Measurements from ENCODE around the gene CD37.
"Not testable (repeated sequence)": the region's sequence is repeated elsewhere in the genome, so short reads cannot be mapped to it uniquely, and the experiment has no call there.

CD37 gene

GRCh38 chr19:49318296-49318695 is 16.9 kb upstream of the CD37 start:
- H3K36me3 Mint-ChIP-seq, result peaks cover 13% of the 10 kb centered on the region
- peaks cover 7% of the 10 kb centered on the region for H3K4me1 Mint-ChIP-seq
- H3K27ac Mint-ChIP-seq, result no peak overlapping the region
- DNase-seq (ENCODE audit: low spot score in 2 of 2) (no peak), ATAC-seq (no peak)
- H3K4me3 Mint-ChIP-seq, result no peak overlapping the region
- peaks cover 2% of the 10 kb centered on the region for H3K9me3 Mint-ChIP-seq

- ATAC-seq (no peak), DNase-seq (ENCODE audit: low spot score in 2 of 2) (peak in 1 of 2 donors; percentile 38)
- no peak within 1 kb of the TSS for H3K4me3 Mint-ChIP-seq
- H3K4me1 Mint-ChIP-seq, result peaks cover 28% of the 10 kb centered on the region
- no peaks in the 10 kb centered on the region for H3K9me3 Mint-ChIP-seq
- no peak within 1 kb of the TSS for H3K27ac Mint-ChIP-seq
- peaks cover 12% of the 10 kb centered on the region for H3K36me3 Mint-ChIP-seq
These were observed 10.2 kb upstream of the CD37 start, which contains the start of gene SLC6A16 for GRCh38 chr19:49324801-49325576. Gene SLC6A16 (minus strand): TSS chr19:49325191. CDS start chr19:49311347, 13,844 bp downstream.

DNA sequence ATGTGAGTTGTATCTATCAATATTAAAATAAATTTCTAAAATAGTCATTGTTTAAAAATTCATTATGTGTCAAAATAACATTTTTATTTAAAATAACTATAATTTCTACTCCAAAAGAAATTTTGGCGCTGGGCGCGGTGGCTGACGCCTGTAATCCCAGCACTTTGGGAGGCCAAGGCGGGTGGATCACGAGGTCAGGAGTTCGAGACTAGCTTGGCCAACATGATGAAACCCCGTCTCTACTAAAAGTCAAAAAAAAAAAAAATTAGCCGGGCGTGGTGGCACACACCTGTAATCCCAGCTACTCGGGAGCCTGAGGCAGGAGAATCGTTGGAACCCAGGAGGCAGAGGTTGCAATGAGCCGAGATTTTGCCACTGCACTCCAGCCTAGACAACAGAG is 9.4 kb upstream of the CD37 start:
- peak in 1 of 2 donors; percentile 22 for DNase-seq (ENCODE audit: low spot score in 2 of 2)
- peaks cover 35% of the 10 kb centered on the region for H3K4me1 Mint-ChIP-seq
- ATAC-seq, H3K27ac Mint-ChIP-seq, H3K4me3 Mint-ChIP-seq, H3K9me3 Mint-ChIP-seq: not testable (repeated sequence)
- H3K36me3 Mint-ChIP-seq, result peaks cover 15% of the 10 kb centered on the region

DNA sequence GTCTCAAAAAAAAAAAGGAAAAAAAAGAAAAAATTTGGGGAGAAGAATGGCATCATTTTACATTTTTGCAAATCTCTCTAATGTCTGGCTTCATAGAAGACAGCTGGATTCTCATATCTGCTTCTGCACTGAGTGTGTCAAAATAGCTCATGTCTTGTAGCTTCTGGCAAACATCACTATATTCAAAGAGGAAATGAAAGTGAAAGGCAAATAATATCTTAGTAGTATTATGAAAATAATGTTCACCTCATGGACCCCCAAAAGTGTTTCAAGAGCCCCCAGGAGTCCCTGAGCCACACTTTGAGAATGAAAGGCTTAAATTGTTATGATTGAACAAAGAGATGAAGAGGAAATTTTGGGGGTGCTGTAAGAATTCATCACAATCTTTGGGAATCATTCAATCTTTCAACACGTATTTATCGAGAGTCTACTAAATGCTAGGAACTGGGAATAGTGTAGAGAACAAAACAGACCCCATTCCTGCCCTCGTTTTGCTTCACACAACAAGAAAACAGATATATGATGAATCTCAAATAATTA is 9.0 kb upstream of the CD37 start:
- Mint-ChIP-seq H3K4me1 (peaks cover 35% of the 10 kb centered on the region), H3K27ac (no peak overlapping the region), H3K9me3 (no peaks in the 10 kb centered on the region), H3K4me3 (no peak overlapping the region), H3K36me3 (peaks cover 15% of the 10 kb centered on the region)
- no peak for ATAC-seq
- DNase-seq (ENCODE audit: low spot score in 2 of 2), result peak in 1 of 2 donors; percentile 2

- peaks cover 53% of the 10 kb centered on the region for H3K4me1 Mint-ChIP-seq
- no peaks in the 10 kb centered on the region for H3K9me3 Mint-ChIP-seq
- peak overlapping the region; percentile 74 for H3K27ac Mint-ChIP-seq
- H3K4me3 Mint-ChIP-seq, result no peak overlapping the region
- no peak for DNase-seq (ENCODE audit: low spot score in 2 of 2)
- peak; percentile 55 for ATAC-seq
- H3K36me3 Mint-ChIP-seq, result peaks cover 8% of the 10 kb centered on the region
These were observed 7.2 kb upstream of the CD37 start for GRCh38 chr19:49327878-49328544.

- no peaks in the 10 kb centered on the region for H3K9me3 Mint-ChIP-seq
- ATAC-seq, result no peak
- peaks cover 60% of the 10 kb centered on the region for H3K4me1 Mint-ChIP-seq
- H3K36me3 Mint-ChIP-seq, result peaks cover 8% of the 10 kb centered on the region
- no peak overlapping the region for H3K4me3 Mint-ChIP-seq
- H3K27ac Mint-ChIP-seq, result peak overlapping the region; percentile 74
- no peak for DNase-seq (ENCODE audit: low spot score in 2 of 2)
These were observed 6.5 kb upstream of the CD37 start for GRCh38 chr19:49328741-49329140.

DNA sequence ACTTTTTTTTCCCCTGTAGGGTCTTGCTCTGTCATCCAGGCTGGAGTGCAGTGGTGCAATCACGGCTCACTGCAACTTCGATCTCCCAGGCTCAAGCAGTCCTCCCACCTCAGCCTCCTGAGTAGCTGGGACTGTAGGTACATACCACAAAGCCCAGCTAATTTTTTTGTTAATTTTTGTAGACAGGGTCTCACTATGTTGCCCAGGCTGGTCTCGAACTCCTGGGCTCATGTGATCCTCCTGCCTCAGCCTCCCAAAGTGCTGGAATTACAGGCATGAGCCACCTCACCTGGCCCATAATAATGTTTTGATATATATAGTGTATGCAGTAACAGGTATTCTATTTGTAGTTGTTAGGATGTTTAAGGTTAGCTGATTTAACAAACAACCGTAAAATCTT is 4.0 kb upstream of the CD37 start:
- not testable (repeated sequence) for DNase-seq (ENCODE audit: low spot score in 2 of 2); H3K9me3 Mint-ChIP-seq; H3K27ac Mint-ChIP-seq; ATAC-seq; H3K4me3 Mint-ChIP-seq
- H3K36me3 Mint-ChIP-seq, result peaks cover 13% of the 10 kb centered on the region
- peaks cover 77% of the 10 kb centered on the region for H3K4me1 Mint-ChIP-seq

GRCh38 chr19:49331616-49332055 is 3.6 kb upstream of the CD37 start:
- H3K4me3 Mint-ChIP-seq, result no peak overlapping the region

GRCh38 chr19:49332691-49333417 is 2.4 kb upstream of the CD37 start:
- not testable (repeated sequence) for H3K9me3 Mint-ChIP-seq
- H3K36me3 Mint-ChIP-seq, result peaks cover 26% of the 10 kb centered on the region
- peaks cover 85% of the 10 kb centered on the region for H3K4me1 Mint-ChIP-seq

More at GRCh38 chr19:49331616-49332055, 3.6 kb upstream of the CD37 start:
- ATAC-seq (peak; percentile 83), DNase-seq (ENCODE audit: low spot score in 2 of 2) (peak in 1 of 2 donors; percentile 69)
- Mint-ChIP-seq H3K9me3 (no peaks in the 10 kb centered on the region), H3K36me3 (peaks cover 14% of the 10 kb centered on the region), H3K4me1 (peaks cover 79% of the 10 kb centered on the region), H3K27ac (no peak overlapping the region)

GRCh38 chr19:49333418-49333805 is 1.8 kb upstream of the CD37 start:
- DNase-seq (ENCODE audit: low spot score in 2 of 2), result no peak
- Mint-ChIP-seq H3K4me3 (peak overlapping the region; percentile 97), H3K4me1 (peaks cover 85% of the 10 kb centered on the region), H3K36me3 (peaks cover 32% of the 10 kb centered on the region), H3K9me3 (no peaks in the 10 kb centered on the region), H3K27ac (peak overlapping the region; percentile 96)
- no peak for ATAC-seq

More at GRCh38 chr19:49332691-49333417, 2.4 kb upstream of the CD37 start:
- not testable (repeated sequence) for DNase-seq (ENCODE audit: low spot score in 2 of 2); ATAC-seq
- Mint-ChIP-seq H3K4me3 (peak overlapping the region; percentile 97), H3K27ac (peak overlapping the region; percentile 96)

- peaks cover 36% of the 10 kb centered on the region for H3K36me3 Mint-ChIP-seq
- H3K4me1 Mint-ChIP-seq, result peaks cover 87% of the 10 kb centered on the region
- peak overlapping the region; percentile 97 for H3K4me3 Mint-ChIP-seq
- ATAC-seq (peak; percentile 71), DNase-seq (ENCODE audit: low spot score in 2 of 2) (peak; percentile 30 to 79)
- peak overlapping the region; percentile 96 for H3K27ac Mint-ChIP-seq
- H3K9me3 Mint-ChIP-seq, result no peaks in the 10 kb centered on the region
These were observed 1.4 kb upstream of the CD37 start for GRCh38 chr19:49333811-49334288.

DNA sequence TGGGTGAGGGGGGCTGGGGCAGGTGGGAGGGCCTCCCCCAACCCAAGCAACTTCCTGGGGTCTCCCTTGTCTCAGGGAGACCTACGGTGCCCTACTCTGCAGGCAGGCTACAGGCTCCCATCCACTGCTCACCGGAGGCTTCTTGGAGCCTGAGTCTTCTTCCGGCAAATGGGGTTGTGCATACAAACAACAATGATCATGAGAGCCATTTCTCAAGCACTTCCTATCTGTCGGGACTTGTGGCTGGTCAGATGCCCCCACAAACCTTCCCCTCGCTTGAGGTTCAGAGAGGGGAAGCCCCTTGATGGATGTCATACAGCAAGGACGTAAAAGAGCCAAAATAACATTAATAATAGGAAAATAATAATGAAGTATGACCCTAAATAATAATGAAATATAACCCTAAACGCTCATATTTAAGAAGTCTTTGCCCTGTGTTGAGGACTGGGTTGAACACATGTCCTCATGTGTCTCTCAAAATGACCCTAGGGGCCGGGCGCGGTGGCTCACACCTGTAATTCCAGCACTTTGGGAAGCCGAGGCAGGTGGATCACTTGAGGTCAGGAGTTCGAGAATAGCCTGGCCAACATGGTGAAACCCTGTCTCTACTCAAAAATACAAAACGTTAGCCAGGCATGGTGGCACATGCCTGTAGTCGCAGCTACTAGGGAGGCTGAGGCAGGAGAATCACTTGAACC is 727 bp downstream of the CD37 start:
- Mint-ChIP-seq H3K4me1 (peaks cover 89% of the 10 kb centered on the region), H3K4me3 (peak overlapping the region; percentile 97), H3K36me3 (peaks cover 45% of the 10 kb centered on the region), H3K27ac (peak overlapping the region; percentile 96), H3K9me3 (no peaks in the 10 kb centered on the region)
- ATAC-seq, result peak; percentile 45
- no peak for DNase-seq (ENCODE audit: low spot score in 2 of 2)

DNA sequence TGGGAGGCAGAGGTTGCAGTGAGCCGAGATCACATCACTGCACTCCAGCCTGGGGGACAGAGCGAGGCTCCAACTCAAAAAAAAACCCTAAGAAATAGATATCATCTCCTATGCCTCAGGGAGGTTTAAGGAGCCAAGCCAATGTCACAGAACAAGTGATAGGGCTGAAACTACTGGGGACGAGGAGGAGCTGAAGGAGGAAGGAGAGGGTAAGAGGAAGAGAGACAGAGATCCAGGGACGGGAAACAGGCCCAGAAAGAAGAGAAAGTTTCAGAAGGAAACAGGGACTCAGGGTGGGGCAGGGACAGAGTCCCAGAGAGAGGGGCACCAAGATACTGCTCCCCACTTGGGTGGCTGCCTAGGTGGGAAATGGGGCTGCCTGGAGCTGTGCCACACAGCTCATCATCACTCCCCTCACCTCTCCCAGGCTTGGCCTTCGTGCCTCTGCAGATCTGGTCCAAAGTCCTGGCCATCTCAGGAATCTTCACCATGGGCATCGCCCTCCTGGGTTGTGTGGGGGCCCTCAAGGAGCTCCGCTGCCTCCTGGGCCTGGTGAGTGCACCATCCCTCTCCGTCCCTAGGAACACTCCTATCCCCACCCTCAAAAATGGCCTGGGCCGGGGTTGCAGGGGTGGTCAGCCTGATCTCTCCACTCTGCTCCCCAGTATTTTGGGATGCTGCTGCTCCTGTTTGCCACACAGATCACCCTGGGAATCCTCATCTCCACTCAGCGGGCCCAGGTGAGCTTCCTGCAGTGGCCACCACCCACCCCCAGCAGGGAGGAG is 1.5 kb downstream of the CD37 start:
- H3K9me3 Mint-ChIP-seq, result no peaks in the 10 kb centered on the region
- no peak for DNase-seq (ENCODE audit: low spot score in 2 of 2)
- peaks cover 84% of the 10 kb centered on the region for H3K4me1 Mint-ChIP-seq
- no peak for ATAC-seq
- H3K27ac Mint-ChIP-seq, result peak overlapping the region; percentile 96
- peaks cover 51% of the 10 kb centered on the region for H3K36me3 Mint-ChIP-seq
- H3K4me3 Mint-ChIP-seq, result peak overlapping the region; percentile 97
